Ascending aorta (tissue), 2 donors: ENCODE data around the gene THOC6. TPM values are rescaled to one million over a fixed set of nuclear protein-coding genes. Genes with fewer than 3 reads are reported as not detected.

Source experiments
- DNase-seq, 2 donors: peaks; one replicate each; pipeline ENCODE4 v3.0.0-alpha.2; 2019; ENCODE audit warnings: low spot score in 2 of 2
- H3K27ac ChIP-seq, 2 donors: fragments of 200-600 bp; sonication (generic); one replicate each; pipeline ENCODE4 v1.5.1; 2016 to 2017; ENCODE audit warnings: mild to moderate bottlenecking in 1 of 2
- H3K27me3 ChIP-seq: fragments of 200-600 bp; sonication (generic); one replicate; pipeline ENCODE4 v1.5.1; 2017
- H3K36me3 ChIP-seq, 2 donors: fragments of 200-600 bp; sonication (generic); one replicate each; pipeline ENCODE4 v1.5.1; 2016
- H3K4me1 ChIP-seq, 2 donors: fragments of 200-600 bp; sonication (generic); one replicate each; pipeline ENCODE4 v1.5.1; 2016 to 2017; ENCODE audit warnings: mild to moderate bottlenecking in 1 of 2
- H3K4me3 ChIP-seq, 2 donors: fragments of 200-600 bp; sonication (generic); one replicate each; pipeline ENCODE4 v1.5.1; 2016 to 2017; ENCODE audit warnings: mild to moderate bottlenecking in 1 of 2
- H3K9me3 ChIP-seq, 2 donors: fragments of 200-600 bp; sonication (generic); one replicate each; pipeline ENCODE4 v1.5.1; 2016
- CTCF ChIP-seq, 3 experiments: fragments of 200-600 bp in 2 of 3; fragments of 450-650 bp in 1 of 3; sonication (generic) in 2 of 3; IDR thresholded peaks; one replicate each; pipeline ENCODE4 v1.5.1; 2016 to 2019; ENCODE audit warnings: antibody characterized with exemption in 3 of 3, mild to moderate bottlenecking in 1 of 3, moderate library complexity in 1 of 3
- intact Hi-C: fragments of 100-400 bp; cut with DNase I; formaldehyde crosslinking; loops from one replicate; pipeline ENCODE4 v1.15.1; 2023
- total RNA-seq: library from RNA; depleted of rRNA; stranded (reverse); fragments of >200 nt; gene quantifications from one replicate; pipeline ENCODE4 v1.1.0, GENCODE V29; 2016

The THOC6 gene
- total RNA-seq, 1 donor from 2014 or later: 32.6 TPM

DNA sequence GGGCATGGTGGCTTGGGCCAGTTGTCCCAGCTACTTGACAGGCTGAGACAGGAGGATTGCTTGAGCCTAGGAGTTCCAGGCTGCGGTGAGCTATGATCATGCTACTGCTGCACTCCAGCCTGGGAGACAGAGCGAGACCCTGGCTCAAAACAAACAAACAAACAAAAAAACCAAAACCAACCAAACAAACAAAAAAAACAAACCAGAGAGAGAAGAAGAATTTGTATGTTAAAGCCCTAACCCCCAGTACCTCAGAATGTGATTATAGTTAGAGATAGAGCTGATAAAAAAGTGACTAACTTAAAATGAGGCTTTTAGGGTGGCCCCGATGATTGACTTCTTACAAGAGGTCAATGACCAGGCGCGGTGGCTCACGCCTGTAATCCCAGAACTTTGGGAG lies 20.9 kb downstream of the THOC6 start:
- intact Hi-C loops: no loop called here
- no peak overlapping the region for H3K4me3 ChIP-seq
- H3K36me3 ChIP-seq: no peaks in the 10 kb centered on the region
- H3K27me3 ChIP-seq: peaks cover 38% of the 10 kb centered on the region
- H3K9me3 ChIP-seq: no peaks in the 10 kb centered on the region
- no peak for TF ChIP-seq CTCF (IDR thresholded peaks at IDR 0.05)
- DNase-seq: no peak
- H3K27ac ChIP-seq: no peak overlapping the region
- H3K4me1 ChIP-seq: peaks cover 16 to 17% of the 10 kb centered on the region in 2 donors

DNA sequence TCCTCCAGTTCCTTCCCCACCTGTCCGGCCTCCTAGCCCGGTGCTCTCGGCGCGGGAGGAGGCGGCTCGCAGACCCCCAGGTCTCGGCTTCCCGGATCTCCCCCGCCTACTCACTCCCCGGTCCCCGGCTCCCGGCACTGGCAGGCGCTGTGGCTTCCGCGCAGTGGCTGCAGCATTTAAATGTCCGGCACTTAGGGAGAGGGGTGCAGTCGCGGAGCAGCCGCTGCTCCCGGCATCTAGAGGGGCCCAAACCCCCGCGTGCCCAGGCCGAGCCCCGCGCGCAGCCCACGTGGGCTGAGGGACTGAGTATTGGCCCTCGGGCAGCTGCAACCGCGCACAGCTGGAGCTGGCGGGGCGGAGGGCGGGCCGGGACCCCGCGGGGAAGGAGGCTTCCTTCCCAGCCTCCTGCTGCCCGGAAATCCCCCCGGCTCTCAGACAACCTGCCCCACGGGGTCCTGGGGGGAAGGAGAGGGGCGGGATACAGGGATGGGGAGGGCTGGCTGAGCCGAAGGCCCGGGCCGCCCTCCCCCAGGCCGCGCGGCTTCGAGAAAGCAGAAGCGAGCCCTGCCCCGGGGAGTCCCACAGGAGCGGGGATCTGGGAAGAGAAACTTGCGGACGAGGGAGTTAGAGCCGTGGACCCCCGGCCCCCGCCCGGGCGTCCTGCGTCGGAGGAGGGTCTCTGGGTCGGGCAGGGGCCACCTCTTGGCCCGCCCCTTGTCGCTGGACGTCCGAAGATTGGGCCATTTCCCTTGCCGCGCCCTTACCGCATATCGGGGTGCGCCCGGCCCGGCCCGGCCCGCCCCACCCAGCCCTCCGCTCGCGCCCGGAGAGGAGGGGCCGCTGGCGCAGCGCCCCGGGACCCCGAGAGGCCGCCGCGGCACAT lies 22.2 kb downstream of the THOC6 start, which contains the start of gene MMP25:
Gene MMP25 (plus strand): TSS at position 804 of the 883 bp plus-strand sequence. CDS start 357 bp downstream, outside the sequence.
- no peak for TF ChIP-seq CTCF (IDR thresholded peaks at IDR 0.05)
- no peaks in the 10 kb centered on the region for H3K9me3 ChIP-seq
- H3K27me3 ChIP-seq: peaks cover 38% of the 10 kb centered on the region
- no peaks in the 10 kb centered on the region for H3K36me3 ChIP-seq
- H3K4me3 ChIP-seq: peak within 1 kb of the TSS; percentile 47 to 68
- intact Hi-C loops: no loop called here
- DNase-seq: no peak
- peaks cover 16 to 17% of the 10 kb centered on the region in 2 donors for H3K4me1 ChIP-seq
- H3K27ac ChIP-seq: no peak within 1 kb of the TSS

DNA sequence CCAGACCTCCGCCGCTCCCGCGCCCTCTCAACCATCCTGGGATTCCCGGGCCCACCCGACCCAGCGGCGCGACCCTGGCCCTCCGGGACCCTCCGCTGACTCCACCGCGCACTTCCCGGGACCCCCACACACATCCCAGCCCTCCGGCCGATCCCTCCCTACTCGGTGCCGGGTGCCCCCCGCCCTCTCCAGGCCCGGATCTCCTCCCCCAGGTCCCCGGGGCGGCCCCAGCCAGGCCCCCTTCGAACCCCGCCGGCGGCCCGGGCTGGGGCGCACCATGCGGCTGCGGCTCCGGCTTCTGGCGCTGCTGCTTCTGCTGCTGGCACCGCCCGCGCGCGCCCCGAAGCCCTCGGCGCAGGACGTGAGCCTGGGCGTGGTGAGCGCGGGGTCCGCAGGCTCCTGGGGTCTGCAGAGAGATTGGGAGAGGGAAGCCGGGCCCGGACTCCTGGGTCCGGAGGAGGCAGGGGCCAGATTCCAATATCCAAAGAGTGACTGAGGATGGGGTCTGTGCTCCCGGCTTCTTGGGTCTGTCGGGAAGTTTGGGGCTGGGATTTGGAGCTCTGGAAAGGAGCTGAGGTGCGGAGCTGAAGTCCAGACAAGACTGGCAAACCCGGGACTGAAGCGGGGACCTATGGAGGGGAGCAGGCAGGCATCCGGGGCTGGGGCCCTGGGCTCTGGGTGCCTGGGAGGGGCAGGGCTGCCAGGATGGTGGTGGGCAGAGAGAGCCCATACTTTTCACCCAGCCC lies 23.0 kb downstream of the THOC6 start:
- intact Hi-C loops: no loop called here
- peaks cover 16 to 17% of the 10 kb centered on the region in 2 donors for H3K4me1 ChIP-seq
- TF ChIP-seq CTCF (IDR thresholded peaks at IDR 0.05): no peak
- H3K36me3 ChIP-seq: no peaks in the 10 kb centered on the region
- DNase-seq: no peak
- H3K27me3 ChIP-seq: peaks cover 38% of the 10 kb centered on the region
- no peaks in the 10 kb centered on the region for H3K9me3 ChIP-seq
- peak overlapping the region; percentile 47 to 68 for H3K4me3 ChIP-seq
- H3K27ac ChIP-seq: no peak overlapping the region

GRCh38 chr16:3047387-3047720 lies 23.5 kb downstream of the THOC6 start:
- no peak for DNase-seq
- Histone ChIP-seq H3K4me3 (no peak overlapping the region), H3K27ac (no peak overlapping the region), H3K36me3 (no peaks in the 10 kb centered on the region), H3K4me1 (peaks cover 16 to 17% of the 10 kb centered on the region in 2 donors), H3K9me3 (no peaks in the 10 kb centered on the region), H3K27me3 (peaks cover 38% of the 10 kb centered on the region)
- intact Hi-C loops: no loop called here
- TF ChIP-seq CTCF (IDR thresholded peaks at IDR 0.05): no peak

DNA sequence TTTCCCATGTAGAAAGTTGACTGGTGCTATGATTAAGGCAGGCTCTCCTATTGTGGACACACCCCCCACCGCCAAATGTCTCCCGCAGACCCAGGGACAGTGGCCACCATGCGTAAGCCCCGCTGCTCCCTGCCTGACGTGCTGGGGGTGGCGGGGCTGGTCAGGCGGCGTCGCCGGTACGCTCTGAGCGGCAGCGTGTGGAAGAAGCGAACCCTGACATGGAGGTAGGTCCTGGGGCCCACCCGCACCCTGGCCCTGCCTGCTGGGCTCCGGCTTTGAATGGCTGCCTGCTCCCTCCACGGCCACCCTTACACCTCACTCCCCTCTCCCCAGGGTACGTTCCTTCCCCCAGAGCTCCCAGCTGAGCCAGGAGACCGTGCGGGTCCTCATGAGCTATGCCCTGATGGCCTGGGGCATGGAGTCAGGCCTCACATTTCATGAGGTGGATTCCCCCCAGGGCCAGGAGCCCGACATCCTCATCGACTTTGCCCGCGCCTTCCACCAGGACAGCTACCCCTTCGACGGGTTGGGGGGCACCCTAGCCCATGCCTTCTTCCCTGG lies 26.2 kb downstream of the THOC6 start:
- intact Hi-C loops: no loop called here
- peaks cover 16 to 17% of the 10 kb centered on the region in 2 donors for H3K4me1 ChIP-seq
- no peak overlapping the region for H3K4me3 ChIP-seq
- no peak for TF ChIP-seq CTCF (IDR thresholded peaks at IDR 0.05)
- no peak for DNase-seq
- peaks cover 31% of the 10 kb centered on the region for H3K27me3 ChIP-seq
- H3K27ac ChIP-seq: no peak overlapping the region
- no peaks in the 10 kb centered on the region for H3K36me3 ChIP-seq
- no peaks in the 10 kb centered on the region for H3K9me3 ChIP-seq
